ENCODE data around the gene DIMT1.

DNA sequence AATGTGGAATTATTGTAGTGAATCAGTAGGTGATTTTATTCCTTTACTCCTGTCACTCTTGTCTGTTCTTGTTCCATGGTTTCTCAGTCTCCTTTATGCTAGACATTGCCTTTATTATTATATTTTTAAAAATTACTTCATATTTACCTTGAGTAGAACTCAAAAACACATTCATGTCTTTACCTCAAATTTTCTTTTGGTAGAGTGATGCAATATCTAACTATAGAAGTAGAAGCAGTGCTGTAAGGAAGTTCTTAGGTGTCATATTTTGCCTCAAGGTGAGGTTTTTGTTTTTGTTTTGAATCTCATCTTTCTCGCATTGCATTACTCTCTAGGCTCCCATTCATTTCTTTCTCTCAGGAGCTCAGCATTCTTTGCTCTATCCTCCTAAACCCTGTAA, 21.1 kb upstream of the DIMT1 start:
- TF ChIP-seq, protein P1, sequence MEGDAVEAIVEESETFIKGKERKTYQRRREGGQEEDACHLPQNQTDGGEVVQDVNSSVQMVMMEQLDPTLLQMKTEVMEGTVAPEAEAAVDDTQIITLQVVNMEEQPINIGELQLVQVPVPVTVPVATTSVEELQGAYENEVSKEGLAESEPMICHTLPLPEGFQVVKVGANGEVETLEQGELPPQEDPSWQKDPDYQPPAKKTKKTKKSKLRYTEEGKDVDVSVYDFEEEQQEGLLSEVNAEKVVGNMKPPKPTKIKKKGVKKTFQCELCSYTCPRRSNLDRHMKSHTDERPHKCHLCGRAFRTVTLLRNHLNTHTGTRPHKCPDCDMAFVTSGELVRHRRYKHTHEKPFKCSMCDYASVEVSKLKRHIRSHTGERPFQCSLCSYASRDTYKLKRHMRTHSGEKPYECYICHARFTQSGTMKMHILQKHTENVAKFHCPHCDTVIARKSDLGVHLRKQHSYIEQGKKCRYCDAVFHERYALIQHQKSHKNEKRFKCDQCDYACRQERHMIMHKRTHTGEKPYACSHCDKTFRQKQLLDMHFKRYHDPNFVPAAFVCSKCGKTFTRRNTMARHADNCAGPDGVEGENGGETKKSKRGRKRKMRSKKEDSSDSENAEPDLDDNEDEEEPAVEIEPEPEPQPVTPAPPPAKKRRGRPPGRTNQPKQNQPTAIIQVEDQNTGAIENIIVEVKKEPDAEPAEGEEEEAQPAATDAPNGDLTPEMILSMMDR (conservative IDR thresholded peaks at IDR 0.05 in 1 of 2, IDR thresholded peaks at IDR 0.05 in 1 of 2; ENCODE audit: low read depth in 1 of 2, low read length in 2 of 2): no peak
- TF ChIP-seq EZH2 (IDR thresholded peaks at IDR 0.05; ENCODE audit: low read length, missing control alignments): no peak

Measured in fibroblast of lung (primary cell).